Stimulated activated naive CD4-positive, alpha-beta T cell (primary cell): Measurements from ENCODE around the gene CD3D.

Experiments
- DNase-seq, 6 experiments: peaks; one replicate each; lab custom pipeline; 2025; lab: John Stamatoyannopoulos, UW

Gene CD3D

DNA sequence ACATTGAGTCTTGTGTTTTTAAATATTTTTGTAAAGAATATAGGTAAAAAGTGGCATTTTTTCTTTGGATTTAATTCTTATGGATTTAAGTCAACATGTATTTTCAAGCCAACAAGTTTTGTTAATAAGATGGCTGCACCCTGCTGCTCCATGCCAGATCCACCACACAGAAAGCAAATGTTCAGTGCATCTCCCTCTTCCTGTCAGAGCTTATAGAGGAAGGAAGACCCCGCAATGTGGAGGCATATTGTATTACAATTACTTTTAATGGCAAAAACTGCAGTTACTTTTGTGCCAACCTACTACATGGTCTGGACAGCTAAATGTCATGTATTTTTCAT lies 38.3 kb downstream of the CD3D start:
- no peak for DNase-seq

DNA sequence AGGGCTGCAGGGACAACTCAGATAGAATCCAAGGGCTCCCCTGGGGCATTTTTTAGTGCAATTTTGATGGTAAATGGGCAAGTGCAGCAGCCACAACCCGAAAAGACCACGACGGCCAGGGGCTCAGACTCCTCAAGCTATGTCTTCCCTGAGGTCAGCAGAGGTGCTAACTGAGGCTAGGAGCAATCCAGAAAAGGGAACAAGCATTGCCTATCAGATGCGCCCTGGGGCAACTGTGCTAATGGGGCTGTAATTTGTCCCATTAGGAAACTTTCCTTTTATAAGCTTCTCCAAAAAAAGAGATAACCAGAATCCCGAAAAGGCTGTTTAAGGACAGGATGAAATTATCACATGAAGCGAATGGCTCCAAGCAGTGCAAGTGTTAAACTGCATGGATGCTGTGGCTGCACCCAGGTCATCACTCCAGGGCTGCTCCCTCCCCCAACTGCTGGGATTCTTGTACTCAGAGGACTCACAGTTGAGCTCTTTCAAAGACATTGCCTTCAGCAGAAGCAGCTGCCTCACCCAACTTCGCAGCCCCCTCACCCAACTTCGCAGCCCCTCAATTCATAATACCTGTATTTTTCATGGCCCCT lies 40.8 kb downstream of the CD3D start:
- no peak for DNase-seq

GRCh38 chr11:118295815-118296454 lies 46.6 kb downstream of the CD3D start:
- peak in 5 of 6 experiments; percentile 8 to 60 (median 17) for DNase-seq

- no peak for DNase-seq
Observed at GRCh38 chr11:118295199-118295598, 47.3 kb downstream of the CD3D start.

GRCh38 chr11:118294053-118294452 lies 48.5 kb downstream of the CD3D start:
- no peak for DNase-seq

GRCh38 chr11:118291477-118292135 lies 50.9 kb downstream of the CD3D start:
- DNase-seq: no peak

- peak in 5 of 6 experiments; percentile 13 to 58 (median 31) for DNase-seq
Observed at GRCh38 chr11:118290923-118291322, 51.6 kb downstream of the CD3D start.

DNA sequence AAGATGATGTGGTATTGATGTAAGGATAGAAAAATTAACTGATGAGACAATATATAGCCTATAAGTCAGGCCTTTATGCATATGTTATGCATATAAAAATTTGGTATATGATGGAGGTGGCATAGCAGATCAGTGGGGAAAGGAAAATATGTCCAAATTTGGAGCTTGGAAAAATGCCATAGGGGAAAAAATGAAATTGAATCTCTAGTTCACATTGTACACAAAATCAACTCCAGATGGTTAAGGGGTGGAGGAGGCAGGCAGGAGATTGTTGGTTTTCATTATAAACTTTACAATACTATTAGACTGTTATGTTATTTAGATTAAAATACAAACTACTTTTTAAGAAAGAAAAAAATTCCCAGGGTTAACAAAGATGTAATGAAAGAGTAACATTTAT lies 53.1 kb downstream of the CD3D start:
- no peak for DNase-seq
